Hematopoietic multipotent progenitor cell treated with erythropoietin and hydrocortisone succinate and interleukin-3 and kit ligand, for 4 days (in vitro differentiated cells): Measurements from ENCODE around the gene MTX1.
"Not testable (repeated sequence)": the region's sequence is repeated elsewhere in the genome, so short reads cannot be mapped to it uniquely, and the experiment has no call there.

Source experiments
- DNase-seq: peaks from one replicate; pipeline ENCODE4 v3.0.0-alpha.2; 2015

MTX1 gene

DNA sequence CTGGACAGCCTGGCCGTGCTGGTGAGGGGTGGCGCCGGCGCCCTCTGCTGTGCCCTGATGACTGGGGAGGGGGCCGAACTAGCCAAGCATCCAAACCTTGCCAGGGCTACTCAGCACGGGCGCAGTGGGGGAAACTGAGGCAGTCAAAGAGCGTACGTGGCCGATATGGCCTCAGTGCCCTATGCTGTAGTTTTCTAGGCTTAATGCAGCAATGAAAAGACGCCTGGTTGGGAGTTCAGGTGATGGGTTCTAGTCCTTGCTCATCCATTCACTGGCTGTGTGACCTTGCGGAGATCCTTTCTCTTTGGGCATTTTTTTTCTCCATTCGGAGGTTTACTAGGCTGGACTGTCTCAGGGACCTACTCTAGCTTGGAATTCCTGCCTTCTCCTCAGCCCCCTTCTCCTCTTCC, 822 bp downstream of the MTX1 start:
- no peak for DNase-seq

- DNase-seq = no peak
Observed at GRCh38 chr1:155210314-155211104, 2.0 kb downstream of the MTX1 start.

- DNase-seq = not testable (repeated sequence)
Observed at GRCh38 chr1:155211381-155212050, 3.0 kb downstream of the MTX1 start.

- DNase-seq = not testable (repeated sequence)
Observed at GRCh38 chr1:155212051-155212440, 3.6 kb downstream of the MTX1 start.

DNA sequence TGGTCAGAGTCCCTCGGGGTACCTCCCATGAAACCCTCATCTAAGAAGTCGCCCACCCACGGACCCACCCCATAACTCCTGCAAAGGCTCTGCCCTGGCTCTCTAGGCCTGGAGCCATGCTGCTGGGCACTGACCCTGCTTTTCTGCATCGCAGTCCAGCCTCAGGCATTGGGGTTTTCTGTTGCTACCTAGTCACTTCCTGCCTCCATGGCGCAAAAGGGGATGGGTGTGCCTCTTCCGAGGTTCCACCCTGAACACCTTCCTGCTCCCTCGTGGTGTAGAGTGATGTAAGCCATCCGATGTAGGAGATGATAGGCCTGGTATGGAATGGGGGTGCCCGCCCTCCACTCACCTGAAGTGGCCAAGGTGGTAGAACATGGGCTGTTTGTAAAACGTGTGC, 6.2 kb downstream of the MTX1 start:
- not testable (repeated sequence) for DNase-seq

DNA sequence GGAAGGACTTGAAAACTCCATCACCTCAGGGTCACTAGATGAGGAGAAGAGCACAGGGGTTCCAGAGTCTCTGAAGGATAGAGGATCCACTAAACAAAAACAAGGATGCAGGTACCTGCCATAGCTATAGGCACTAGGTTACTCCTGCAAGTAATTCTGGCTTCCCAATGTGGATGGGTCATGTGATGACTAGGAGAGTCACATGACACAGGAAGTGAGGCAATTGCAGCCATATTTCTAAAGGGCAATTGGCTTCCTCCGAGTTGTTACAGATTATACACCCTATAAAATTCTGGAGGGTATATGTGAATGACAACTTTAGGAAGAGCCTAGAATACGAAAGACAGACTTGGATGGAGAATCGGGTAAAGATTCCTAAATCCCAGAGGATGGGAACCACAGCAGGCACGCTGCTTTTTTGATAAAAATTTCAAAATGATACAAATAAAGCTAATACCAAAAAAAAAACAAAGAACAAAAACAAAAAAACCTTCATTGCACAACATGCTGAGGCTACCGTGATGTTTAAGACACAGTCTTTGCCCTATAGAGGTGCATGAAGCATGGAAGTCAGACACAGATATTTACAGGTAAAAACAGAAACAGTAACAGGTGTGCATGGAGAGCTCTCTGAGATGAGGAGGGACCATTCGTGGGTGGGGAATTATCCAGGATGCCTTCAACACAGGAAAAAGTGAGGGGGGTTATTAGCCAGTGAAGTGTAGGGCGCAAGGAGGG, 10.5 kb downstream of the MTX1 start:
- DNase-seq = peak; percentile 80

DNA sequence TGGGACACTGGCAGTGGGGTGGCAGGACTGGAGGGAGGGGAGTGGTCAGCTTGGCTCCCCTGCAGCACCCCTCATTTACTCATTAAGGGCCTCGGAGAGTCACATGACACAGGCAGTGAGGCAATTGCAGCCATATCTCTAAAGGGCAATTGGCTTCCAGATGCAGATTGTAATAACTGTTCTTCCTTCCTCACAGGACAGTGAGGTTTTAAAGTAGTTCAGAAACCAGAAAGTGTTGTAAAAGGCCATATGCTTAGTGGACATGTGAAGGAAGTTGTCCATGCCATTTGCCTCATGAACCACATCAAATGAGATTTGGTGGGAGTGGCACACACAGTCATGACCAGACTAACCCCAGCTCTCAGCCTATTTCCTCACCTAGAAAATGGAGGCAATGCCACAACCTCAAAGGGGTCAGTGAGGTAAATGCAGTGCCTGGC, 11.1 kb downstream of the MTX1 start:
- peak; percentile 75 for DNase-seq

DNA sequence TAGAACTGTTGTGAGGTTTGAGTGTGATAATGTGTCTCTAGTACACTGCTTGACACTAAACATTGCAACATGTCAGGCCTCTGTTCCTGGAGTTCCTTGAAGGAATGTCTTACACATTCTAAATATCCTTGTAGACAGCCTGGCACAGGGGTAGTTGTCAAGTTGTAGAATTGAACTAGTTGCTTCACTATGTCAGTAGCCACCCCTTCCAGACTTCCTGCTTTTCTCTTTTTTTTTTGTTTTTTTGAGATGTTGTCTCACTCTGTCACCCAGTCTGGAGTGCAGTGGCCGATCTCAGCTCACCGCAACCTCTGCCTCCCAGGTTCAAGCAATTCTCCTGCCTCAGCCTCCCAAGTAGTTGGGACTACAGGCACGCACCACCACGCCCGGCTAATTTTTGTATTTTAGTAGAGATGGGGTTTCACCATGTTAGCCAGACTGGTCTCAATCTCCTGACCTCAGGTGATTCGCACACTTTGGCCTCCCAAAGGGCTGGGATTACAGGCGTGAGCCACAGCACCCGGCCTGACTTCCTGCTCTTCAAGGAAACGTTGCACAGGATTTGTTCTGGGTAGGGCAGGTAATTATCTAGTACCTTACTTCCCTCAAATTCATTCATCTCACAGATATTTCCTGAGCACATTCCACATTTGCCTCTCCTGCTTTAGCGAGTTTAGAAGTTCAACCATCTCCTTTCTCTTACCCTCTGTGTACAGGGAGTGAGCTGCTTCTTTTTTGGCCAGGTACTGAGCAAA, 11.9 kb downstream of the MTX1 start:
- not testable (repeated sequence) for DNase-seq

GRCh38 chr1:155223047-155223446, 14.6 kb downstream of the MTX1 start:
- DNase-seq = no peak

GRCh38 chr1:155225404-155225759, 16.9 kb downstream of the MTX1 start:
- not testable (repeated sequence) for DNase-seq

GRCh38 chr1:155226188-155226909, 17.9 kb downstream of the MTX1 start:
- DNase-seq = peak; percentile 96

GRCh38 chr1:155226910-155227260, 18.4 kb downstream of the MTX1 start:
- DNase-seq = peak; percentile 85

GRCh38 chr1:155227261-155228095, 19.0 kb downstream of the MTX1 start:
- DNase-seq = peak; percentile 100

- no peak for DNase-seq
Observed at GRCh38 chr1:155228096-155228427, 19.6 kb downstream of the MTX1 start.

GRCh38 chr1:155231302-155231701, 22.8 kb downstream of the MTX1 start:
- DNase-seq = not testable (repeated sequence)

- not testable (repeated sequence) for DNase-seq
Observed at GRCh38 chr1:155232001-155232978, 23.8 kb downstream of the MTX1 start.

DNA sequence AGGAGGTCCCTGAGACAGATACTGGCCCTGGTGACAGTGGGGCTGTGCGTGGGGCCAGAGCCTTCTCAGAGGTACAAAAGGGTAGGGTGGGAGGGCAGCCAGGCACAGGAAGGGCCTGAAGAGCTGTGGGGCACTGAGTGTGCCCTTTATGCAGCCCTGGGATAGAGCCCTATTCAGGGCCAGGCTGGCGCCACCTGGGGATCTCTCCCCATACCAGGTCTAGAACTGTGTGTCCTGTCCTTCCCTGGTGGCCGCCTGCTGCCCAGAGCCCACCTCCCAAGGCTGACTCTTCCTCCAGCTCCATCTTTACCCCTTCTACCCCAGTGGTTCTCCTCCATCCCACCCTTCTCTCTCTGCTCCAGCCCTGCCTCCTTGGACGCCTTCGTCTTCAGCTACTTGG, 25.0 kb downstream of the MTX1 start:
- not testable (repeated sequence) for DNase-seq

DNA sequence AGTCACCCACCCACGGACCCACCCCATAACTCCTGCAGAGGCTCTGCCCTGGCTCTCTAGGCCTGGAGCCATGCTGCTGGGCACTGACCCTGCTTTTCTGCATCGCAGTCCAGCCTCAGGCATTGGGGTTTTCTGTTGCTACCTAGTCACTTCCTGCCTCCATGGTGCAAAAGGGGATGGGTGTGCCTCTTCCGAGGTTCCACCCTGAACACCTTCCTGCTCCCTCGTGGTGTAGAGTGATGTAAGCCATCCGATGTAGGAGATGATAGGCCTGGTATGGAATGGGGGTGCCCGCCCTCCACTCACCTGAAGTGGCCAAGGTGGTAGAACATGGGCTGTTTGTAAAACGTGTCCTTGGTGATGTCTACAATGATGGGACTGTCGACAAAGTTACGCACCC, 26.9 kb downstream of the MTX1 start:
- DNase-seq = not testable (repeated sequence)

- no peak for DNase-seq
Observed at GRCh38 chr1:155236451-155236850, 28.0 kb downstream of the MTX1 start.

GRCh38 chr1:155241069-155241679, 32.7 kb downstream of the MTX1 start:
- DNase-seq = peak; percentile 93
